Stomach (tissue), 4 donors: ENCODE measurements around the gene ELOB.

ENCODE experiments used
- CTCF ChIP-seq, 7 experiments: fragments of 450-650 bp in 4 of 7; fragments of 200-600 bp in 3 of 7; sonication (generic) in 3 of 7; IDR thresholded peaks; one replicate each; pipeline ENCODE4 v1.5.1; 2016 to 2019; ENCODE audit warnings: antibody characterized with exemption in 7 of 7, control low read depth in 2 of 7, mild to moderate bottlenecking in 1 of 7
- POLR2AphosphoS5 ChIP-seq, 3 donors: sonication (generic); formaldehyde crosslinking; IDR thresholded peaks; one replicate each; pipeline ENCODE4 v1.6.1; 2016; ENCODE audit warnings: antibody characterized with exemption in 3 of 3

DNA sequence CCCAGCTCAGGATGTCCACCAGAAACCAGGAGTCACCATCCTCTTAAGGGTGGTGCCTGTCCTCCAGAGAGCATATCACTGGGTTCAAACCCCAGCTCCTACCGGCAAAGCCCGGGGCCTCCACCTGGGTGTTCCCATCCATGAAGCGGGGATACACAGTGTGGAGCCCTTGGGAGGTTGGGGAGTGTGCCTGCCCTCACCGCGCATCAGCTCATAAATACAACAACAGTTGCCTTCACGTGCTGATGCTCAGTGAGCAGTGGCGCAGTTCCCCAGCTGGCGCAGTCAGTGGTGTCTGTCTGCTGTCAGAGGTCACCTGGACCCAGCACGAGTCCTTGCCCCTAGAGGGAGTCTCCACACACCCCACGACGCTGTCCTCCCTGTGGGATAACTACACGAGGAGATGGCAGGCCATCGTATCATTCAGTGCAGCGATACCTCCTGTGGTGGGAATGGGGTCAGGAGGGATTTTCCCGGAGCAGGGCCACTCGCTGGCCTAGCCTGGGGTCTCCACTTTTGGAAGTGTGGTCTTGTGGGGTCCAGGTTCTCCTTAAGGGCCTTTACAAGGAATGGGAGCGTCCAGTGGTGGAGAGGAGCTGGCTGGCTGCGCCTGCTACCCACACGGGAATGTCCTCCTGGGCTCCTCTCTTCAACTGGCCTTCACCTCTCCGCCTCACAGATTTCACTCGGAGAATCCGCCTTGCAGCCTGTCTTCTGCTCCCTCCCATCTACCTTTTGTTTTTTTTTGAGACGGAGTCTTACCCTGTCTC is 2.3 kb upstream of the ELOB start:
- TF ChIP-seq POLR2AphosphoS5 (IDR thresholded peaks at IDR 0.05), result no peak
- TF ChIP-seq CTCF (IDR thresholded peaks at IDR 0.05), result no peak
